Jurkat, Clone E6-1 (cell line): ENCODE measurements around the gene ADAMTS7. TPM values are rescaled to one million over a fixed set of nuclear protein-coding genes. Genes with fewer than 3 reads are reported as not detected.
"Not testable (repeated sequence)": the region's sequence is repeated elsewhere in the genome, so short reads cannot be mapped to it uniquely, and the experiment has no call there.

Experiments used
- DNase-seq: peaks from one replicate; pipeline ENCODE4 v3.0.0-alpha.2; 2011; ENCODE audit warnings: low read depth, low spot score
- H3K4me3 ChIP-seq: 2 replicates; pipeline ENCODE4 v1.5.1; 2011; ENCODE audit warnings: mild to moderate bottlenecking, low read length, control low read depth, moderate library complexity
- polyA plus RNA-seq: library from polyadenylated mRNA; unstranded; fragments of >200 nt; gene quantifications from one replicate; pipeline ENCODE4 v1.2.1, GENCODE V29; 2012; ENCODE audit warnings: missing spikeins; ENCODE audit not compliant: insufficient read length, insufficient read depth

The ADAMTS7 gene
- 3.3 TPM for polyA plus RNA-seq

DNA sequence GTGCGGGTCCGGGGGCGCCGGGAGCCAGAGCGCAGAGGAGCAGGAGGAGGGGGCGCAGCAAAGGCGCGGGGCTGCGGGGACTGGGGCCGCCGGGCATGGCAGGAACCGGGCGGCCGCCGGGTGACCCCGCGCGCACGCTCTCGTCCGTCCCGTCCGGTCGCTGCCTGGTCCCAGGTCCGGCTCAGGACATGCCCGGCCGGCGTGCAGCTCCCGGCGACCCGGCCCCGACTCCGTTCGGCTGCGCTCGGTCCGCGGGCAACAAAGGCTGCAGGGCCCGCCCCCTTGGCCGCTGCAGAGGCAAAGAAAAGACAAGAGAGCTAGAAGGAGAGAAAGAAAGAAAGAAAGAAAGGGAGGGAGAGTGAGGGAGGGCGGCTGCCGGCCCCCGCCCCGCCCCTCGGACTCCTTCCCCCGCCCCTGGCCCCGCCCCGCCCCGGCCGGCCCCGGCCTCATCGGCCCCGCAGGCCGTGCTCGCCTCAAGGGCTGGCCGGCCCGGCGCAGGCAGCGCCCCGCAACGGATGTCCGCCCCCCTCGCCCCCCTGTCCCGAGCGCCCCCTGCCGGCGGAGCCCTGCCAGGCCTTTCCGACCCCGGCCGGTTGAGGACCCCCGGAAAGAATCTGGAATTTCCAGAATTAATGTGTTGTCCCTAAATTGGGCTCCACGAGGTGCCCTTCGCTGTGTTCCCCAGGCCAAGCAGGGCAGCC, at the start of gene ADAMTS7:
Gene ADAMTS7 (minus strand): TSS at position 341 of the 701 bp plus-strand sequence. CDS start 244 bp downstream, at position 97.
- peak within 1 kb of the TSS; percentile 38 for H3K4me3 ChIP-seq
- no peak for DNase-seq

DNA sequence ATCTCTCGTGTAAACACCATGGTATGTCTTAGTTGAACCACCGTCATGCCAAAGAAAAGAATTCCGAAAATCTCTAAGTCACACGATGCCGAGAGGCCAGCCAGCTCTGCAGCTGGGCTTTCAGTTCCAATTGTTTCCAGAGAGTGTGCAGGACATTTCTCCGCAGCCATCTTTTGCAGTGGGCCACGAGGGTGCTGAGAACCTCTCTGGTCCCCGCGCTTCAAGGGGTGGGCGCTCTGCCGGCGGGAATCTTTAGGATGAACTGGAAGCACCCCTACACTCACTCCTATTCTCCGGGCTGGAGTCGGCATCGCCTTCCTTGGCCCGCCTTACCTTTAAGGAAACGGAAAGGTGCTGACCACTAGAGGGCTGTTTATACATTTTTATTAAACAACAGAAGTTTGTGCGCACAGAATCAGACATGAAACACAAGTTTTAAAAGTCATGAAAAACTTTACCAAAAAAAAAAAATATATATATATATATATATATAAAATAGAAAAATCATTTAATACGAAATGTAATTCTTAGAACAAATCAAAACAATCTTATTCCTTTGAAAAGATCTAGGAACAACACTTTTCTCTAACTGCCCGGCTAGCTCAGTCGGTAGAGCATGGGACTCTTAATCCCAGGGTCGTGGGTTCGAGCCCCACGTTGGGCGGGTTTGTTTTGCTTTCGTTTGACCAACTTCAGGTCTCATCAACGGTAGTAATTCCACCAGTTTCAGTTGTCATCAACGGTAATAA, 48.9 kb upstream of the ADAMTS7 start:
- peak; percentile 72 for DNase-seq
- peak overlapping the region; percentile 42 for H3K4me3 ChIP-seq

DNA sequence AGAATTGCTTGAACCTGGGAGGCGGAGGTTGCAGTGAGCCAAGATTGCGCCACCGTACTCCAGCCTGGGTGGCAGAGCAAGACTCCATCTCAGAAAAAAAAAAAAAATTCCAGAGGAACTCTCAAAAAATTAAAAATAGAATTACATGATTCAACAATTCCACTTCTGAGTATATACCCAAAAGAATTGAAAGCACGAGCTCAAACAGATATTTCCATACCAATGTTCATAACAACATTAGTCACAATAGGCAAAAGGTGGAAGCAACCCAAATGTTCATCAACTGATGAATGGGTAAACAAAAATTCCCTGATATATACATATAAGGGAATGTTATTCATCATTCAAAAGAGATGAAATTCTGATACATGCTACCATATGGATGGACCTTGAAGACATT, 44.5 kb upstream of the ADAMTS7 start:
- no peak overlapping the region for H3K4me3 ChIP-seq
- DNase-seq = no peak

- DNase-seq = no peak
- no peak overlapping the region for H3K4me3 ChIP-seq
Measured at GRCh38 chr15:78854833-78855372, 43.6 kb upstream of the ADAMTS7 start.

DNA sequence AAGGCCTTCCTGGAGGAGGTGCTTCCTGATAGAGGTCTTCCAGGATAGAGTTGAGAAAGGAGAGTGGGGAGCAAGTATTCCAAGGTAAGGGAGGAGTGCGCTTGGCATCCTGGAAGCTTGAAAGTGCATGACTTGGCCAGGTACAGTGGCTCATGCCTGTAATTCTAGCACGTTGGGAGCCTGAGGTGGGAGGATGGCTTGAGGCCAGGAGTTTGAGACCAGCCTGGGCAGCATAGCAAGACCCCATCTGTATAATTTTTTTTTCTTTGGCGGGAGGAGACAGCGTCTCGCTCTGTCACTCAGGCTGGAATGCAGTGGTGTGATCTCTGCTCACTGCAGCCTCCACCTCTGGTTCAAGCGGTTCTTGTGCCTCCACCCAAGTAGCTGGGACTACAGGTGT, 42.2 kb upstream of the ADAMTS7 start:
- no peak for DNase-seq
- no peak overlapping the region for H3K4me3 ChIP-seq

DNA sequence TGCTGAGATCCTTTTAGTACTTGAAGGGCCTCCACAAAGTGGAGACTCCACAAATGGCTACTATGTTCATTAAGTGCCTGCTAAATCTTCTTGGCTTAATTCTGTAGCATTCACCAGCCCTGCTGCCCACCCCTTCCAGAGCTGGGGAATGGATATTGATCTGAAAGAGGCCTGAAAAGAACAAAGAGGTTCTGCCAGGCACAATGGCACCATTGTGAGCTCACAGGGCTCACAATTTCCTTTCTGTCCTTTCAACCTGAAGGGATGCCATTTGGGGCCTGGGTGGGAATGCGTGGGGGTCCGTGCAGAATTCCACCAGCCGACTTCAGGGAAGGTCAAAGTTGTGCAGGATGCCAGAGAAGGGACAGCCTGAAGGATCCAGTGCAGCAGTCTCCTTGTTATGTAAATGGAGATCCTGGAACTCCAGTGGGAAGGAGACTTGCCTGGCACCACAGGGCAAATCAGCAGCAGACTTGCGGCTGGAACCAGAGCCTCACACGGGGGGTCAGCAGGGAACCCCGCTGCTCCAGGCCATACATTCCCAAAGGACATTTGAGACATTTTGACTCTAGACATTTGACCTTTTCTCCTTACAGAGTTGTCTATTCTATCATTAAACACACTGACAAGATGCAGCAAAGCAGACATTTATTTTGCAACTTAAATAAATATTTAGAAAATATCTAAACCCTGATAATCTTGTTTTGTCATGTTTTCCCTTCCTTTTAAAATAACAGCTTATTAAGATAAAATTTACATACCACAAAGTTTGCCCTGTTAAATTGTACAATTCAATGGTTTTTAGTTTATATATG, 39.9 kb upstream of the ADAMTS7 start:
- DNase-seq = no peak
- H3K4me3 ChIP-seq = no peak overlapping the region

- no peak for DNase-seq
- no peak overlapping the region for H3K4me3 ChIP-seq
Measured at GRCh38 chr15:78850352-78850751, 39.1 kb upstream of the ADAMTS7 start.

- not testable (repeated sequence) for DNase-seq
Measured at GRCh38 chr15:78847387-78847906, 36.2 kb upstream of the ADAMTS7 start.

DNA sequence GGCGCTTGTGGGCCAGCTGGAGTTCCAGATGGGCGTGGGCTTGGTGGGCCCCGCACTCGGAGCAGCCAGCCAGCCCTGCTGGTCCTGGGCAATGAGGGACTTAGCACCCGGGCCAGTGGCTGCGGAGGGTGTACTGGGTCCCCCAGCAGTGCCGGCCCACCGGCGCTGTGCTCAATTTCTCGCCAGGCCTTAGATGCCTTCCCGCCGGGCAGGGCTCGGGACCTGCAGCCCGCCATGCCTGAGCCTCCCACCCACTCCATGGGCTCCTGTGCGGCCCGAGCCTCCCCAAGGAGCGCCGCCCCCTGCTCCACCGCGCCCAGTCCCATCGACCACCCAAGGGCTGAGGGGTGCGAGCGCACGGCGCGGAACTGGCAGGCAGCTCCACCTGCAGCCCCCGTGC, 35.6 kb upstream of the ADAMTS7 start:
- not testable (repeated sequence) for DNase-seq, H3K4me3 ChIP-seq

More at GRCh38 chr15:78847387-78847906, 36.2 kb upstream of the ADAMTS7 start:
- not testable (repeated sequence) for H3K4me3 ChIP-seq

GRCh38 chr15:78842519-78842918, 31.3 kb upstream of the ADAMTS7 start:
- no peak for DNase-seq
- no peak overlapping the region for H3K4me3 ChIP-seq

- no peak for DNase-seq
Measured at GRCh38 chr15:78841891-78842290, 30.6 kb upstream of the ADAMTS7 start.

GRCh38 chr15:78841376-78841706, 30.1 kb upstream of the ADAMTS7 start:
- no peak overlapping the region for H3K4me3 ChIP-seq
- no peak for DNase-seq

More at GRCh38 chr15:78841891-78842290, 30.6 kb upstream of the ADAMTS7 start:
- no peak overlapping the region for H3K4me3 ChIP-seq

DNA sequence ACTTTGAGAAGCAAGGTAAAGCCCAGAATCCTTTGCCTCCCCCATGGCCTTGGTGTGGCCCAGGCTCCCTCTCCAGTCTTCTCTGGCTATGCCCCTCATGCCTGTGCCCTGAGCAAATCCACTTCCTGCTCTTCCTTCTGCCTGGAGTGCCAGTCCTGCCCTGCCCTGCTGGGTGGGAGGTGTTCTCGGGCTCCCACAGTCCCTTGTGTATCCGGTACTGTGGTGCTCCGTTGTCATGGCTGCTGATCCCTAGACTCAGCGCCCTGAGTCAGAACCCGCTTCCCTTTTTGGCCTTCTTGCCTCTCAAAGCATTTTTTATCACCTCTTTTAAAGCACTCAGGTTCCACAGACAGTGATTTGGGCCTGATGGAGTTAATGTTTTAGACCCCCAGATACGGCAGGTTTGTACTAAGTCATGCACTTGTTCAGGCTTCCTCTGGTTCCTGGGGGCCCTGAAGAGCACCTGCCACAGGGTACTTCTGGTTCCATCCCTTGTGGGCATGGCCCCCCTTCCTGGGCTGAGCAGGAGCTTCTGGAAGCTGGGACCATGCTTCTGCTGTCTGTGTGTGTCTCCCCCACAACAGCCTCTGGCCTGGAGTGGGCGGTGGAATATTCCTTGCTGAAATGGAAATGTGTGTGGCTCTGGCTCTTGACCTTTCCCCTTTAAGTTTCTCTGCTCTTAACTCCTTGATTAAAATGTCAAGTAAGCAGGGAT, 29.6 kb upstream of the ADAMTS7 start:
- DNase-seq = no peak
- no peak overlapping the region for H3K4me3 ChIP-seq

DNA sequence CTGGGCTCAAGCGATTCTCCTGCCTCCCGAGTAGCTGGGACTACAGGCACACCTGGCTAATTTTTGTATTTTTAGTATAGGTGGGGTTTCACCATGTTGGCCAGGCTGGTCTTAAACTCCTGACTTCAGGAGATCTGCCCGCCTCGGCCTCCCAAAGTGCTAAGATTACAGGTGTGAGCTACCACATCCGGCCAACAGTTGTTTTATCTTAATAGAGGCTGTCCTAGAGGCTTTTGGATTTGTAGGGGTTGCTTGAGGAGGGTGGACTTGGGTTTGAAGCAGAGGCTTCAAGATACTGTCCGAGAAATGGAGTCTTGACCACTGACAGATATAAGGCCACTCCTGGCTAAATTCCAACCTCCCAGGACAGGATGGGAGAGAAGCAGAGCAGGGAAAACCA, 27.9 kb upstream of the ADAMTS7 start:
- H3K4me3 ChIP-seq, DNase-seq: not testable (repeated sequence)

- DNase-seq = no peak
Measured at GRCh38 chr15:78838489-78838888, 27.2 kb upstream of the ADAMTS7 start.

GRCh38 chr15:78837543-78837942, 26.3 kb upstream of the ADAMTS7 start:
- no peak for DNase-seq
- H3K4me3 ChIP-seq = no peak overlapping the region

More at GRCh38 chr15:78838489-78838888, 27.2 kb upstream of the ADAMTS7 start:
- H3K4me3 ChIP-seq = no peak overlapping the region

- no peak overlapping the region for H3K4me3 ChIP-seq
- DNase-seq = no peak
Measured at GRCh38 chr15:78837131-78837530, 25.9 kb upstream of the ADAMTS7 start.

GRCh38 chr15:78836333-78836732, 25.1 kb upstream of the ADAMTS7 start:
- no peak overlapping the region for H3K4me3 ChIP-seq
- DNase-seq = no peak
